HL-60/S4 treated with phorbol 12-myristate 13-acetate at 8.2 ng/mL for 4 days and 3 days (cell line): Measurements from ENCODE around the gene PANK4.
"Not testable (repeated sequence)": the region's sequence is repeated elsewhere in the genome, so short reads cannot be mapped to it uniquely, and the experiment has no call there.

ENCODE experiments used
- in situ Hi-C: fragments of 300-500 bp; cut with MboI; formaldehyde crosslinking; loops from 2 replicates; pipeline ENCODE4 v1.15.0; 2022; ENCODE audit warnings: low sequenced_read_pairs

PANK4 gene

DNA sequence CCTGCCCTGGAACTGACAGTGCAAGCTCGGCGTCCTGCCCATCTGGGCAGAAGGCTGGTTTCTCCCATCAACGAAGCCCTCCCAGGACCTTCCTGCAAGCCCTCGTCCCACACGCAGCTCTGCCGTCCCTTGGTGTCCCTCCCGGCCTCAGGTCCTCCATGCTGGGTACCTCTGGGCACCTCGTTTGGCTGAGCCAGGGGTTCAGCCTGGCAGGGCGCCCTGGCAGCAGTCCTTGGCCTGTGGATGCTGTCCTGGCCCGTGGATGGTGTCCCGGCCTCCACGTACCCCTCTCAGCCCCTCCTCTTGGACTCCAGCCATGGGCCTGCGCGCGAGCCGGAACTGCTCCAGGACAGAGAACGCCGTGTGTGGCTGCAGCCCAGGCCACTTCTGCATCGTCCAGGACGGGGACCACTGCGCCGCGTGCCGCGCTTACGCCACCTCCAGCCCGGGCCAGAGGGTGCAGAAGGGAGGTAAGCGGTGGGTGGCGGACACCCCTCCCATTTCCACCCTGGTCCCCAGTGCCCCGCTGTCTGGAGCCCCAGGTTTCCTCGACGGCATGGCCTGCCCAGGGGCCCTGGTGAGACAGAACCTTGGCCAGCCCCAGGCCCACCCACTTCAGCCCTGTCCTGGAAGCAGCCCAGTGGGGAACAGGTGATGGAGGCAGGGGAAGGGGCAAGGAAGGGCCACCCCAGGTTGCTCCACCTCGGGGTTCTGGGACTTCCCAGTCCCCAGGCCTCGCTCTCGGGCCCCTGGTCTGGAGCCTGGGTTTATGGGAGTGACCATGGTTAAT lies 33.3 kb upstream of the PANK4 start:
- in situ Hi-C loops: no loop called here

DNA sequence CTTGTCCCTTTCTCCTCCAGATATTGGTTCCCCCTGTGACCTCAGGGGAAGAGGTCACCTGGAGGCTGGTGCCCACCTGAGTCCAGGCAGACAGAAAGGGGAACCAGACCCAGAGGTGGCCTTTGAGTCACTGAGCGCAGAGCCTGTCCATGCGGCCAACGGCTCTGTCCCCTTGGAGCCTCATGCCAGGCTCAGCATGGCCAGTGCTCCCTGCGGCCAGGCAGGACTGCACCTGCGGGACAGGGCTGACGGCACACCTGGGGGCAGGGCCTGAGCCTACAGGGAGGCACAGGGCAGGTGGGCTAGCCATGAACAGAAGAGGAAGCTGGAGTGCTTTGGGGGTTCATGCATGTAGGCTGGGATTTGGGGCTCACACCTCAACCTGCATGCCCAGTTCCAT lies 32.5 kb upstream of the PANK4 start:
- in situ Hi-C loops: no loop called here

DNA sequence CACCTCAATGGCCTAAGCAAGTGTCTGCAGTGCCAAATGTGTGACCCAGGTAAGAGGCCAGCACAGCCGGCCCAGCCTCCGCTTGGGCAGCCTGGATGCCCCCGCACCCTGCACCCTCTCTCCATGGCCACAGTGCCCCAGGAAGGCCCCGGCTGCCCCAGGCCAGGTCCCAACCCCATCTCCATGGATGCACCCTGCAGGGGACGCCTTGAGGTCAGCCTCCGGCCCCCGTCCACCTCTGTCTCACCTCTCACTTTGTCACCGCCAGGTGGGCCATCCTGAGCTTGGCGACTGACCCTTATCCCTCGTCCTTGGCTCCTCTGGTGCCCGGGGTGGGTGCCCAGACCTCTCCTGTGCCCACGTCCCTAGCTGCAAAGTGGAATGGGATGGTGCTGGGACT lies 32.0 kb upstream of the PANK4 start:
- in situ Hi-C loops: no loop called here

DNA sequence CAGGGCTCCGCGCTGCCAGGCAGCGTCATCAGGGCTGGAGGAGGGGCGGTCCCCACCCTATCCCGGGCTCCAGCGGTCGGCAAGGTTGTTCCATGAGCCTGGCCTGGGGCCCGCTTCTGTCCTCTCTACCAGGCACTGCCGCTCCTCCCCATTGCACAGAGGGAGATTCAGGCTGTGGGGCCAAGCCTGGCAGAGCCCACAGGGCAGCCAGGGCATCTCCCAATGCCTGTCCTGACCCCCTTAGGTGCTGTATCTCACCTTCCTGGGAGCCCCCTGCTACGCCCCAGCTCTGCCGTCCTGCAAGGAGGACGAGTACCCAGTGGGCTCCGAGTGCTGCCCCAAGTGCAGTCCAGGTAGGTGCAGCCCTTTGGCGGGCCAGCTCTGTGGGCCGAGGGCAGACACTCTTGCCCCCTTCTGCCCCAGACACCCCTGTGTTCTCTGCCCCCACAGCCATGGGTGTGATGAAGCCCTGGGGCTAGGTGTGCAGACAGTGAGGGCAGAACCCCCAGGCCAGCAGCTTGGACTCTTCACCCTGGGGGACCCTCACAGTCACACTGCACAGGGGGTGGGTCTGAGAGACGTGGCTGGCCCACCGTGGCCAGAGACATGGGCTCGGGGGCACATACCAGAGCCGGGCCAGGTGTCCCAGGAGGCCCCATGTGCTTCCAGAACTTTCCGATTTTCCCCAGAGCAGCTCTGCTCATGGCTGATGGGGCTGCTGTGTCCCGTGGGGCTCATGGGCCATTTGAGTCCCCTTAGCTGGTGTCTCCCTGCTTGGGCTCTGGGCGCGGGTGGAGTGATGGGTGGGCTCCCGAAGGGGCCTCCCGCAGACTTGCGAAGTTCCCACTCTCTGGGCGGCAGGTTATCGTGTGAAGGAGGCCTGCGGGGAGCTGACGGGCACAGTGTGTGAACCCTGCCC lies 31.3 kb upstream of the PANK4 start:
- in situ Hi-C loops: no loop called here

DNA sequence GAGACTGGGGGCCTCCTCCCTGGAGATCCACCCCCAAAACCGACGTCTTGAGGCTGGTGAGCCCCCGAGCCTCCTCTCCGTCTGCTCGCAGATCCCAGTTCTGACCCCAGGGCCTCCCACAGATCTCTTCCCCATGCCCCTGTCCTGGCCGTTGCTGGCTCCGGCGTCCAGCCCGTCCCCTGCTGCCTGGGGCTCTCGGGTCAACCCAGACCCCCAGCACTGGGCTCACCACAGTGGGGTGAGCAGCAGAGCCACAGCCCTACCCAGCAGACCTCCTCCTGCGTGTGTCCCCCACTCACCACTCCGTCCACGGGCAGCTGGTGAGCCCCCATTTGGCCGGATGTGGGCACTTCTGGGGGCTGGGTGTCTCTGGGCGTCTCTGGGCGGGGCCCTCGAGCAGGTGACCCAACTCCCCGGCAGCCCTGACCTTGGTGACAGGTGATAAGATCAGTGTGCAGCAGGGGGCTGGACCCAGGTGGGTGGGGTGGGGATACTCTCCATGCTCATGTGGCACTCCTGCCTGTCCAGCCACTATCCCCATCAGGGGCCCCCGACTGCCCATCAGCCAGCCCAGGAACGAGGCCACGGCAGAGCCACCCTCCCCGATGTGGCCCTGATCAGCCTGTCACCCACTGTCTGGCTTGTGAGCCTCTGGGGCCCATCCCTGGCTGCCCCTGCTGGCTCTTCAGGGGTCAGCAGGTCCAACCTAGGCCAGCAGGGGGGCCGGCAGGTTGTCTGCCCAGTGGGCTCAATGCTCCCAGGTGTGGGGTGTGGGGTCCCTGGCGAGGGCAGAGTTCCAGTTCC lies 30.5 kb upstream of the PANK4 start:
- in situ Hi-C loops: no loop called here

DNA sequence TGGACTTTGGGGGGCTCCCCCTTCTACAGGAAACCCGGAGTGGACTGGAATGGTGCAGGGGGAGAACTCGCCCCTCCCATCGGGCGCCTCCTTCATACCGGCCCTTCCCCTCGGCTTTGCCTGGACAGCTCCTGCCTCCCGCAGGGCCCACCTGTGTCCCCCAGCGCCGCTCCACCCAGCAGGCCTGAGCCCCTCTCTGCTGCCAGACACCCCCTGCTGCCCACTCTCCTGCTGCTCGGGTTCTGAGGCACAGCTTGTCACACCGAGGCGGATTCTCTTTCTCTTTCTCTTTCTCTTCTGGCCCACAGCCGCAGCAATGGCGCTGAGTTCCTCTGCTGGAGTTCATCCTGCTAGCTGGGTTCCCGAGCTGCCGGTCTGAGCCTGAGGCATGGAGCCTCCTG lies 29.9 kb upstream of the PANK4 start, which contains the start of gene TNFRSF14:
TNFRSF14 (plus strand) TSS at position 95 of the 401 bp plus-strand sequence; CDS start at position 389, 294 bp downstream.
- in situ Hi-C loops: no loop called here

DNA sequence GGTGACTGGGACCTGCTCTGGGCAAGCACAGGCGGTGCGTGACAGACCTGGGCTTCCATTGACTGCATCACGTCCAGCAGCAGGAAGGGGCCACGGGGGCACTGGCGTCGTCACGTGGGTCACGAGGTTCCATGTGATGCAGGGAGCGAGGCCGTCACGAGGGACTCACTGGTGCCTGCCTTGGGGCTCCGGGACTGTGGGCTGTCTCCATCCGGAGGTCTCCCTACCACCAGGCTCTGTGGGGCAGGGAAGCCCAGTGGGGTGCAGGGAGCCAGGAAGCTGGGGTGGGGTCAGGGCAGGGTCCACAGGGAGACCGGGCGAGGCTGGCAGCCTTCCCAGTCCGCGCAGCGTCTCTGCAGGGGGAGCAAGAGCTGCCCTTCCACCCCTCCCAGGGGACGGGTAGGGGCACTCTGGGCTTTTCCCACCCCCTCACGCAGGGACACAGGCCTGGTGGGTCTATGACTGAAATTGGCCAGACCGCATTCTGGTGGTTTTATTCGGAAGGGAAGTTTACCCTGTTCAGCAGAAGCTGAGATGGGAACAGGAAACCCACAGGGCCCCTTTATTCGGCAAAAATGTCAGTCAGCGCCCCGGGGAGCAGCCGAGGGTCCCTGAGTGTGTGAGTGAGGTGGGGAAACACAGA lies 29.4 kb upstream of the PANK4 start:
- in situ Hi-C loops: no loop called here

DNA sequence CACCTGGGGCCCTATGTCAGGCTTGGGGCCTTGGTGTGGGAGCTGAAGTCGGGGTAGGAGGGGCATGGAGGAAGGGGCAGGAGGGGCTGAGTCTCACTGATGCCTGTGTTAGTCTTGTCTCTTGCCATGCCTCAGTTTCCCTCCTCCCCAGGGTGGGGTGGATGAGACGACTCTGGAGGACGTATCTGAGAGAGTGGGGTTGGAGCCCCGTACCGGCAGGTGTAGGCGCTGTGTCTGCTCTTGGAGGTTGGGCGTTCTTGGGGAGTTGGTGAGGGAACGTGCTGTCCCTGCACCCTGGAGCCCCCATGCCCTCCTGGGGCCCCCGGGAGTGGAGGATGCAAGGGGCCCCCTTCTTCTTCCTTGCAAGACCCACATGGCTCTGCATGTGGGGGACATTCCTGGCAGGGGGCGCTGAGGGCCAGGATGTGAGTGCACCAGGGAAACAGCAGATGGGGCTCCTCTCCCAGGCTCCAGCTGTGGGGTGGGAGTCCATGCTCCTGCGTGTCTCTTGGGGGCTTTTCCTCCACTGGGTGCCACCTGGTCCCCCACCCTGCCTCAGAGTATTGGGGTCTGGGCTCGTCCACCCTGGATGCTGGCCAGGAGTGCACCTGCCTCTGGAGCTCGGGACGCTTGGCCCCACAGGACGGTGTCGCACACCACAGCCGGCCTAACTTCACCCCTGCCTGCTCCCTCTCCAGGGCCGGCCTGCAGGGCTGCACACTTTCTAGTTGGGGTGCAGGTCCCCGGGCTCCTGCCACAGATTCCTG lies 28.4 kb upstream of the PANK4 start:
- in situ Hi-C loops: no loop called here

DNA sequence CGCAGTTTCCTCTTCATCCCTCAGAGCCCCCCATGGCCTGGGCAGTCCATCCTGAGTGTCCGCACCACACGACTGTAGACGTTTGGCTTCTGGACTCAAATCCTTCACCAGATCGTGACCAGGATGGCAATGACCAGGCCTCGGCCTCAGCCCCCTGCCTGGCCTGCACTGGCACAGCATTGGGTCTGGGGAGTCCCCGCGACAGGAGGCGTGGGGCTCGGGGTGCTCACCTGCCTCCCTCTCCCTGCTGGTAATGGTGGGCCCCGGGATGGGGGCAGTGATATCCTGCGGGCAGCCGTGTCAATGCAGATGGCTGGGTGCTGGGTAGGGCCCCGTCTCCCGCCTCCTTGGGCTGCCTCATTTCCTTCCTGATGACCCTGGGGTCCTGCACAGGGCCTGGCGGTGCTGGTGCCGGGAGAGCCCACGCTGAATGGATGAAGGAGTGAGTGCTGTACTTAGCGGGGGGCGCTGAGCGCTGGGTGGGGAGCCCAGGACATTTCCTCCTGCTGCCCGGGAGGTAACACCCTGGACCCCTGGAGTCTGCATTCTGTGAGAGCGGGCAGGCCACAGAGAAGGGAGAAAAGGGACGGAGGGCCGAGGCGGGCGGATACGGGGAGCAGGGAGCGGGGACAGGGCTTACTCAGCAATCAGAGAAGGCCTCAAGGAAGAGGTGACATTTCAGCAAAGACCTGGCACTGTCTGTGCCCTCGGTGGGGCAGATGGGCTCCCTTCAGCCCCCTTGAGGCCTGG lies 27.6 kb upstream of the PANK4 start:
- in situ Hi-C loops: no loop called here

DNA sequence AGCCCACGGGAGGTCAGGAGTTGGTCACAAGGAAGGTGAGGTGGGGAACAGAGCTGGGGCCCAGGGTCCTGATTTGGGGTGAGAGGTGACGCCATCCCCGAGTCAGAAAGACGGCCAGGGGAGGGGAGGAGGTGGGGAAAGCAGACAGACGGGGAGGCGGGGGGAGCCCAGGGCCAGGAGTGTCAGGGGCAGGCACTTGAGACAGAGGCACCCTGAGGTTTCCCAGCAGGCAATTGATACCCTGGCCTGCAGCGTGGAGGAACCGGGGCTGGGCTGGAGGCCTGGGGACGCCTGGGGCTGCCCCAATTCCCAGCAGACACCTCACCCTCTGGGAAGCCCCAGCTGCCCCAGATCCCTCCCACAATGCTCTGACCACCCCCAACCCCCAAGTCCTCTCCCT lies 26.7 kb upstream of the PANK4 start:
- in situ Hi-C loops: not testable (repeated sequence)

DNA sequence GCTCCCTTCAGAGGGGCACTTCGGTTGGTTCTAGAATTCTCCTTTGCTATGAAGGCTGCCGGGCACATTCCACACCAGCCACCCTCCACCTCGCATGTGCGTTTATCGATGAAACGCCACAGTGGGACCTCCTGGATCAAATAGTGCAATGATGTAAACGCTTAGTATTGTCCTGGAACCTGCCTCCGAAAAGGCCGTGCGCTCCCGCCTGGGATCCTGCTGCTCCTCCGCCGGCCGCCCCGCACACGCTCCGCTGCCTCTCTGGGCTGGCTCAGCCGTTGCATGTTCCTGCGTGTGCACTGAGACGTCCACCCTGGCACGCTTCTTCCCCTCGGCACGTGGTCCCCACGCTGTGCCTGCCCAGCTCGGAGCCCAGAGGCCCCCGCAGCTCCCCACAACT lies 25.8 kb upstream of the PANK4 start:
- in situ Hi-C loops: no loop called here

DNA sequence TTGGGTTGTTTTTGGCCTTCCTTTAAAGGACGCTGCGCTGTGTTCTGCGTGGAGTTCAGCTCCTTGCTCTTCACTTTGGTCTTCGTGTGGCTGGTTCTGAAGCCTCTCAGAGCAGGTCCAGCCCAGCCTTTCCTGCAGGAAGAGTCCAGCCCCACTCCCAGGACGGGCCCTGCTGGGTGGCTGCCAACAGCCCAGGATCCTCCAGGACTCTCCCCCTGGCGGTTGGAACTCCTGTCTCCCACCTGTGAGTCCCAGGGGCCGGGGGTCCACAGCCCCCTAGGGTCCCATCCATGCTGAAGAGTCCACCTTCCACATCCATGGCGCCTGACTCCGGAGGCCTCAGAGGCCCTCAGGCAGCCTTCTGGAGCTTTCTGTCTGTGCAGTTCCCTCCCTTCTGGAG lies 25.1 kb upstream of the PANK4 start:
- in situ Hi-C loops: not testable (repeated sequence)

DNA sequence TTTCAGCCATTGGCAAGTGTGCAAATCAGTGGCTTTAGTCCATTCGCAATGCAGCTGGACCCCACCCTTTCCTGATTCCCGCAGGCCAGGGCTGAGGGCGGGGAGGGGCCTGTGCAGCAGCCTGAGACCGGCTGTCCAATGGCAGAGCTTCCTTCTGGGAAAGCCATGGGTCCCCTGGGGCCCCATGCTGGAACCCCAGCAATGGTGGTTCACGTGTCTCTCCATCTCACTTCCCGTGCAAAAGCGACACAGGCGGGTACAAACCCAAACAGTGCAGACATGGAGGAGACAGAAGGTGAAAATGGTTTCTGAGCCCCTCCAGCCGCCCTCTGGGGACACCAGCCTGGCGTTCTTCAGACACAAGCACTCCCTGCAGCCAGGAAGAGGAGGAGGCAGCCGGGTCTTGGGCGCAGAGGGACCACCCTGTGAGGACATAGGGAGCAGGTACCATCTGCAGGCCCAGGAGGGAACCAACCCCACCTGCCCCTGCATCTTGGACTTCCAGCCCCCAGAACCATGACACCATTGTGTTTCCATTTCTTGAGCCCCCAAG lies 24.0 kb upstream of the PANK4 start:
- in situ Hi-C loops: not testable (repeated sequence)

DNA sequence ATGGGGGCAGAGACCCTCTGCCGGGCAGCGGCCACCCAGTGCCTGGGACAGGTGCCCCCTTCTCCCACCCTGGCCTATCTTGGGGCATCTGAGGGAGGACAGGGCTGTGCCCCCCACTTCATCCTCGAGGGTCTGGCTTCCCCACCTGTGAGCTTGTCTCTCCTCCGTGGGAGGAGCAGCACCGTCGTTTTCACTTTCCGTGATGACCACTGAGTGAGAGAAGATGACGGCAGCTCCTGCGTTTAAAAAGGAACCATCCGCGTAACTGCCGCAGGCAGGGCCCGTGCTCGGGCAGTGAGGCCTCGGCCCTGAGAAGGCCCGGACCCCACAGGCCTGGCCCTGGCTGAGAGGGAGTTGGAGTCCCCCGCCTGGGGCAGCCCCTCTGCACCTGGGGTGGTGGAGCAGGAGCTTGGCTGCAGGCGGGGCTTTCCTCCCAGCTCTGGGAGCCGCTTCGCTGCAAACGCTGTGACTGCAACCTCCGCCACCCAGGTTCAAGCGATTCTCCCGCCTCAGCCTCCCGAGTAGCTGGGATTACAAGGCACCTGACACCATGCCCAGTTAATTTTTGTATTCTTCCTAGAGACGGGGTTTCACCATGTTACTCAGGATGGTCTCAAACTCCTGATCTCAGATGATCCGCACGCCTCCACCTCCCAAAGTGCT lies 23.1 kb upstream of the PANK4 start:
- in situ Hi-C loops: loop anchor here (25.0 kb wide), 1 partner anchor 362 kb away; the partner anchor contains the start of gene FAAP20

DNA sequence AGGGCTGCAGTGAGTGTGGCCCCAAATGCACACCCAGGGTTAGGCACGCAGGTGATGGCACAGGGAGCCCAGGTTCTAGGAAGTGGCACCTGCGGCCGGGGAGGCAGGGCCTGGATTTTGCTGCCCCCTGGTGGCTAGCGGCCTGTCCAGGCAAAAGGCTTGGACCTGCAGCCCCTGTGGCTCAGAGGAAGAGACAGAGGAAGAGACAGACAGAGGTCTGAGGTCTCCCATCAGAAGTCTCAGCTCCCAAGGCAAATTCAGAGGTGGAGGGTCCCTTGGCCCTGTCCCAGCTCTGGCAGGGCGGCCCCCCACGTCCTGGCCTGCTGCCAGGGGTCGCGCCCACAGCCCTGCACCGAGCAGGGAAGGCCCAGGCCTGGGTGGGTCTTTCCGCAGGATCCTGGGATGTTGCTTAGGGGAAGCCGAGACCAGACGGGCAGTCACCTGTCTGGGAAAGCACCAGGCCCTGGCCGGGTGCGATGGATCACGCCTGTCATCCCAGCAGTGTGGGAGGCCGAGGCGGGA lies 21.7 kb upstream of the PANK4 start:
- in situ Hi-C loops: loop anchor here (25.0 kb wide), 1 partner anchor 361 kb away; the partner anchor contains the start of gene FAAP20

DNA sequence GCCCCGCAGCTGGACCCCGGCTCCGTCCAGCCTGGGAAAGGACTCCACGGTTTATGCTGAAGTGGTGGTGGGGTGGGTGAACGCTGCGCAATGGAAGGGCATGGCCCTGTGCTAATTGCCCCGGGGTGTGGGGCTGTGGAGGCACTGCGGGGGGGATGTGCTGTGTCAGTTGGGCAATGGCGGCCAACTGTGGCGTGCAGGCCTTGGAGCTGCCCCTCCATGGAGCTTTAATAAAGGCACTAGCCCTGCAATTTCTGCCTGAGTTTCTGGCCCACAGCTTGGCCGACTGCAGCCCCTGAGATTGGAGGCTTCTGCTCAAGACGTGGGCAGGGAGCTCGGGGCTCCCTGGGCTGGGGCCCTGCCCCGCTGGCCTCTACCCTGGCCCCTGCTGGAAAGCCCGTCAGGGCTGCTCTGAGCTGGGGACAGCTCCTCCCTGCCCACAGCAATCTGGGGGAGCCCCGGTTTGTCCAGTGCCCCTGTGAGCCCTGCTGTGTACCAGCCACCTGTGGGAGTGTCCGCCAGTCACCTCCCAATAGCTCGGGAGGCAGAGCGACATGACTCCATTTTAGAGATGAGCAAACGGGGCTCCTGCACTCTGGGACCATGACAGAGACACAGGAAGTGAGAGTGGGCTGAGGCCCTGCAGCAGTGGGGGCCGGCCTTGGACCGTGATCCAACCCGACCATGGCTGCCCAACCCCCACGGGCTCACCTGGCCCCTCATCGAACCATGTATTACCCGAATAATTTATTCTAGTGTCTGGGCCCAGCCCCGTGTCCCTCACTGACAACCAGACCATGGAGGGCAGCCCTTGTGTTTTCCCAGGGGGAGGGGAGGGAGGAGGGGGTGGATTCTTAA lies 21.0 kb upstream of the PANK4 start:
- in situ Hi-C loops: loop anchor here (25.0 kb wide), 1 partner anchor 360 kb away; the partner anchor contains the start of gene FAAP20
